Measurements from ENCODE around the gene FGF14.

Gene FGF14

GRCh38 chr13:101780211-101780610 is 621.6 kb downstream of the FGF14 start:
- H3K4me3 ChIP-seq, result no peak overlapping the region
- H3K27ac ChIP-seq, result no peak overlapping the region
- no peak for TF ChIP-seq CTCF (IDR thresholded peaks at IDR 0.05)
- DNase-seq (ENCODE audit: low spot score), result no peak

GRCh38 chr13:101779147-101779546 is 622.7 kb downstream of the FGF14 start:
- H3K4me3 ChIP-seq, result no peak overlapping the region
- no peak overlapping the region for H3K27ac ChIP-seq
- TF ChIP-seq CTCF (IDR thresholded peaks at IDR 0.05), result no peak
- no peak for DNase-seq (ENCODE audit: low spot score)

DNA sequence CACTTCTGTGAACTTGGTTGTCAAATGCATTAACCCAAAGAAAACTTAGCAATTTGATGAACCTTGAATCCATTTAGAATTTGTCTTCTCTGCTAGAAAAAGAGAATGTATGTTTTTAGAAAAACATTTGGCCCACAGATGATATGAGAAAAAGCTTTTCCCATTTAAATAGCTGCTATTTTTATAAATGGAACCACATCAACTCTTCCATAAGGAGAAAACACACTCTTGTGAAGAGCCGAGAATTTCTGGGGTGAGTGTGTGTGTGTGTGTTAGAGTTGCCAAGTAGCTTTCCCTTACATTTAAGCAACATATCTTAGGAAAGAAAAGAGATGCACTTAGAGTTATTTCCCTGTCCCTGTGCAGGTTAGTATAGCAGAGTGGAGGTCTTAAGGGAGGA is 626.6 kb downstream of the FGF14 start:
- DNase-seq (ENCODE audit: low spot score), result no peak
- Histone ChIP-seq H3K4me3 (no peak overlapping the region), H3K27ac (no peak overlapping the region)
- TF ChIP-seq CTCF (IDR thresholded peaks at IDR 0.05), result no peak

GRCh38 chr13:101774393-101774792 is 627.5 kb downstream of the FGF14 start:
- no peak for TF ChIP-seq CTCF (IDR thresholded peaks at IDR 0.05)
- no peak overlapping the region for H3K27ac ChIP-seq
- H3K4me3 ChIP-seq, result no peak overlapping the region
- DNase-seq (ENCODE audit: low spot score), result no peak

DNA sequence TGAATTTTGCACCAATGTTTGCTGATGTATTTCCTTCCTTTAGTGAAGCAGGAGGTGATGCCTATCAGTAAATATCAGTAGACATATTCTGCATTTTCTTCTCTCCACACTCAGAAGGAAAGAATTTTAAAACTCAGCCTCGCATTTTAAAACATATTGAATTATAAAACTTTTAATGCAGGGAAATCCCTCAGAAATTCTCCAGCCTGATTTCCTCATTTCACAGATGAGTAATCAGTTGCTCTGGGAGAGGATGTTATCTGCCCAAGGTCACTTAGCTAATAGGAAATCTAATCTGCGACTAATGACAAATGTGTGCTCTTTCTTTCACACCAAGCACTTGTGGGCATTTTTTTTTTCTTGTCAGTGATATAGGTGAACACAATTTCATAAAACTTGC is 628.8 kb downstream of the FGF14 start:
- DNase-seq (ENCODE audit: low spot score), result no peak
- no peak for TF ChIP-seq CTCF (IDR thresholded peaks at IDR 0.05)
- Histone ChIP-seq H3K4me3 (no peak overlapping the region), H3K27ac (no peak overlapping the region)

DNA sequence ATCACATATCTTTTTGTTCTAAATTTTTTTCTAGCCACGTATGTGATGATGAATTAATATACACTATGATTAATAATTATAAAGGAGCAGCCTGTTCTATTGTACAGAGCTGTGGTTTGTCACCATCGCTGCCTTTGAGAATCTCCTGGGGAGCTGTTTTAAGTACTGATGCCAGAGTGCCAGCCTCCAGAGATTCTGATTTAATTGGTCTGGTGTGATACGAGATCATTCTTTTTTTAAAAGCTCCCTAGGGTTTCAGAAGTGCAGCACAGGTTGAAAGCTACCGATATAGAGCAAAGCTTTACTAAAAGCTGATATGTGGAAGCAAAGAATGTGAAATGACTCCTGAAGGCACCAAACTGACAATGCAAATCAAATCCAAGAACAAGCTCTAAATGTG is 634.7 kb downstream of the FGF14 start:
- no peak for TF ChIP-seq CTCF (IDR thresholded peaks at IDR 0.05)
- DNase-seq (ENCODE audit: low spot score), result no peak
- Histone ChIP-seq H3K4me3 (no peak overlapping the region), H3K27ac (no peak overlapping the region)

- Histone ChIP-seq H3K27ac (no peak overlapping the region), H3K4me3 (no peak overlapping the region)
- no peak for TF ChIP-seq CTCF (IDR thresholded peaks at IDR 0.05)
- no peak for DNase-seq (ENCODE audit: low spot score)
Measured at GRCh38 chr13:101763191-101763590, 638.7 kb downstream of the FGF14 start.

All from coronary artery (tissue), 2 donors.